ENCODE results near the gene CABLES2.
"Not testable (repeated sequence)": the region's sequence is repeated elsewhere in the genome, so short reads cannot be mapped to it uniquely, and the experiment has no call there.

The CABLES2 gene

GRCh38 chr20:62433658-62434497, 26.8 kb upstream of the CABLES2 start:
- no peak for DNase-seq

- no peak for DNase-seq
These were observed 23.9 kb upstream of the CABLES2 start for GRCh38 chr20:62430866-62431447.

- DNase-seq: no peak
These were observed 23.3 kb upstream of the CABLES2 start for GRCh38 chr20:62430311-62430853.

- no peak for DNase-seq
These were observed 22.6 kb upstream of the CABLES2 start for GRCh38 chr20:62429455-62430310.

- no peak for DNase-seq
These were observed 21.6 kb upstream of the CABLES2 start for GRCh38 chr20:62428396-62429295.

GRCh38 chr20:62428002-62428372, 20.9 kb upstream of the CABLES2 start:
- no peak for DNase-seq

GRCh38 chr20:62427172-62428001, 20.3 kb upstream of the CABLES2 start, which contains the start of gene RBBP8NL:
Gene RBBP8NL (minus strand): TSS chr20:62427539. CDS start chr20:62419647, 7,892 bp downstream.
- DNase-seq: no peak

- DNase-seq: no peak
These were observed 19.6 kb upstream of the CABLES2 start for GRCh38 chr20:62426699-62427131.

- not testable (repeated sequence) for DNase-seq
These were observed 18.9 kb upstream of the CABLES2 start for GRCh38 chr20:62426059-62426348.

- no peak for DNase-seq
These were observed 18.4 kb upstream of the CABLES2 start for GRCh38 chr20:62425281-62426058.

- DNase-seq: no peak
These were observed 17.4 kb upstream of the CABLES2 start for GRCh38 chr20:62424249-62425107.

- DNase-seq: no peak
These were observed 16.2 kb upstream of the CABLES2 start for GRCh38 chr20:62423326-62423706.

GRCh38 chr20:62422636-62423325, 15.7 kb upstream of the CABLES2 start:
- no peak for DNase-seq

- no peak for DNase-seq
These were observed 14.6 kb upstream of the CABLES2 start for GRCh38 chr20:62421716-62421990.

- DNase-seq: no peak
These were observed 14.0 kb upstream of the CABLES2 start for GRCh38 chr20:62420846-62421715.

- no peak for DNase-seq
These were observed 12.7 kb upstream of the CABLES2 start for GRCh38 chr20:62419759-62420158.

- DNase-seq: no peak
These were observed 11.8 kb upstream of the CABLES2 start for GRCh38 chr20:62418709-62419487.

Measured in NCI-H226 (cell line).